T-helper 2 cell (primary cell): ENCODE measurements around the gene FANCG.

Source experiments
- DNase-seq, 5 experiments: peaks; one replicate each; pipeline versions ENCODE4 v3.0.0 to v3.0.0-alpha.2; 2012 to 2022
- total RNA-seq, 2 donors: gene quantifications; one replicate each; lab custom pipeline; 2026; lab: John Stamatoyannopoulos, UW

The FANCG gene
- total RNA-seq: 10.0 to 15.0 reads per million in 2 donors

- peak; percentile 60 to 93 (median 74) for DNase-seq
Measured at GRCh38 chr9:35079426-35080341, at the start of gene FANCG. Gene FANCG, minus strand, starts transcription at chr9:35079942. Its CDS starts 418 bp downstream, at chr9:35079524.

DNA sequence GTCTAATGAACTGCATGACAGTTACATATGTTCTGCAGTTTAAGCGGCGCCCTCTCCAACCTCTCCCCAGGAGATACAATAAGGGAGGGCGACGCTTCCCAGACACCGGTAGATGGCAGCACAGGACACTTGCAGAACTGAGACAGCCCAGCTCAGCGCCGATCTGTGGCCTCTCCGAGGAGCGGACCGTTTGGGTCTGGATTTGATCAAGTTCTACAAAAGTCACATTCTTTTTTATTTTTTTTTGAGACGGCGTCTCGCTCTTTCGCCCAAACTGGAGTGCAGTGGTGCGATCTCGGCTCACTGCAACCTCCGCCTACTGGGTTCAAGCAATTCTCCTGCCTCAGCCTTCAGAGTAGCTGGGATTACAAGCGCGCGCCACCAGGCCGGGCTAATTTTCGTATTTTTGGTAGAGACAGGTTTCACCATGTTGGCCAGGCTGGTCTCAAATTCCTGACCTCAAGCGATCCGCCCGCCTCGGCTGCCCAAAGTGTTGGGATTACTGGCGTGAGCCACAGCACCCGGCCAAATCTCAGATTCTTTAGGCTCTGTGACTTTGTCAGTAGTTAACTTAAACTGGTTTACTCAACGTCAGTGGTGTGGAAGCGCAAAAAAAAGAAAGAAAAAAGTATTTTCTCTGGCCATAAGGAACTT lies 37.3 kb upstream of the FANCG start:
- peak; percentile 53 to 90 (median 77) for DNase-seq

DNA sequence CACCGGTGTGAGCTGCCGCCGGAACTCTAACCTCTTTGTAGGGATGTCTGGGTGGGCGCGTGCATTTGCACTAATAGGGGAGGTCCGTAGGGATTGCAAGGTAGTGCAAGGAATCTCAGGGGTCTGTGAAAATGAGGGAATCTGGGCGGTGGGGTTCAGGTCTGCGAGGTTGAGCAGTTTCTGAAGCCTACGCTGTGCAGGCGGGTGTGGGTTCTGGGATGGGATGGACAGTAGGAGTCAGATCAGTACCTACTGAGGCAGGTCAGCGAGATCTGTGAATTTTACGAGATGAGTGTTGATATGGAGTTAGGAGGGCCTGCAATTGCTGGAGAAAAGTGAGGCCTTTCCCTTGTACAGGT lies 36.8 kb upstream of the FANCG start:
- DNase-seq: no peak

- DNase-seq: peak; percentile 86 to 97 (median 91)
Measured at GRCh38 chr9:35115680-35116538, 36.2 kb upstream of the FANCG start, which contains the start of gene ATOSB. Gene ATOSB, minus strand, starts transcription at chr9:35115862. Its CDS starts 7,588 bp downstream, at chr9:35108274.

- DNase-seq: peak in 1 of 5 experiments; percentile 64
Measured at GRCh38 chr9:35114840-35115628, 35.3 kb upstream of the FANCG start.

- DNase-seq: peak; percentile 31 to 87 (median 54)
Measured at GRCh38 chr9:35114113-35114839, 34.5 kb upstream of the FANCG start.

DNA sequence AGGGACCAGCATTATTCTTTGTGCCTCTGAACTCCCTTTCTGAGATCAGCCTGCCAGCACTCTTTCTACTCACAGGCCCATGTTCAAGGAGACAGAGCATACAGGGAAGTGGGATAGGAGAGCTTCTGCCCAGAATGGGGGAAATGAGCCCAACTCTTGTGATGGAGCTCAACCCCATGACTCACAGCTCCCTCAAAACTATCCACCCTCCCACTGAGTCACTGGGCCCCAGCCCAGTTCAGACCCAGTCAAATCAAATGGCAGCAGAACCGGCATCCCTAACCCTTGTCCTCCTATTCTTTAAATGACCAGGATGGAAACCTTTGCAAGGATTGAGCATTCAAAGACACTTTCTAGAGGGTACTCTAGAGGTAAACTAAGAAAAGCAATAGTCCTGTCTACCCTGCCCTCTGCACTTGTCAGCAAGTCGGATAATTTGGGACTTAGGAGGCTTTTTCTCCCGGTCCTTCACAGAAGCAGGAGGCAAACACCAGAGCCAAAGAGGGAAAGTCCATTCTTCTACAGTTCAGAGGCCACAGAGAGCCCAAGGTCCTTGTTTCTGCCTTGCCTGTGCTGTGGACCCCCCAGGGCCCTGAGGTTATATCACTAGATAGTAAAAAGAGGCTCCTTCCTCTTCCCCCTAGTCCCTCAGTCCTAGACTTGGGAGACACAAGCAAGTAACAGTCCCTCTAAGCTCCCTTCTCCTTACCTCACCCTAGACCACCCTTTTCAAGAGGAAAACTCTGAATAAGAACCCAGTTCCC lies 32.7 kb upstream of the FANCG start:
- DNase-seq: no peak

DNA sequence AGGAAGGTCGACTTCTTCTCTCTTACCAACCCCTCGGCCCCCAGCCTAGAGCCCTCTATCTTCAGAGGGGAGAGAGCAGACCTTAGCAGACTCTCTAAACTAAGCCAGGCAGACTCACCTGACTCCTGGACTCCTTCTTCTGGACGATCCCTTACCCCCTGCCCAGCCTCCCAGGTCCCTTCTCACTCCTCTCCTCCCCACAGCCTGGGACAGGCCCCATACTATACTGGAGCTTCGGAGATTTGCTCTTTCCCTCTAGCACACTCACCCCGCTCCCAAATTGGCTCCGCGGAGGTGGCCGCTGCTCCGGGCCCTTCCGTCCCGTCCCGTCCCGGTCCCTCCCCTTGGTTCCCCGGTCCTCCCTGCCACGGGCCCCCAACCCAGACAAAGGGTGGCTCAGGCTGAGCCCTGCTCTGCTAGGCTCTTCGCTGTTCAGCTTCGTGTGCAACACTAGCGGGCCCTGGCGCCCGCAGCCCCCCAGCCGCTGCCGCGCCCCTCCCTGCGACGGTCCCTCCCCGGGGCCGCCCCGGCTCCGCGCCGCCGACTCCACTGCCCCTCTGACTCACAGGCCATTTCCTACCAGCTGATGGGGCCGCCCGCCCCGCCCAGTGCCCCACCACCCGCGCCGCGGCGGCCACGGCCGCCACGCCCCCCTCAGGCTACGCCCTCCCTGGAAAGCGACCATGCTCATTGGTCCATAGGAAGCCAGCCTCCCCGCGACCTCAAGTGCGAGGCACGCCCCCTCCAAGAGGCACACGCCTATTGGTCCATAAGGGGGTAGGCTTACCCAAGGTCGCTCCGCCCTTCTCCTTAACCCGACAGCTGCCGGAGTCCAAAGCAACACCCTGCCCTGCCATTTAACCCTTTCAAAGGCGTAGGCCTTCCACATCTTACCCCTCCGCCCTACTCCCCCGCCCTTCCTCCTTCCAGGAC lies 31.5 kb upstream of the FANCG start:
- peak; percentile 90 to 99 (median 95) for DNase-seq

DNA sequence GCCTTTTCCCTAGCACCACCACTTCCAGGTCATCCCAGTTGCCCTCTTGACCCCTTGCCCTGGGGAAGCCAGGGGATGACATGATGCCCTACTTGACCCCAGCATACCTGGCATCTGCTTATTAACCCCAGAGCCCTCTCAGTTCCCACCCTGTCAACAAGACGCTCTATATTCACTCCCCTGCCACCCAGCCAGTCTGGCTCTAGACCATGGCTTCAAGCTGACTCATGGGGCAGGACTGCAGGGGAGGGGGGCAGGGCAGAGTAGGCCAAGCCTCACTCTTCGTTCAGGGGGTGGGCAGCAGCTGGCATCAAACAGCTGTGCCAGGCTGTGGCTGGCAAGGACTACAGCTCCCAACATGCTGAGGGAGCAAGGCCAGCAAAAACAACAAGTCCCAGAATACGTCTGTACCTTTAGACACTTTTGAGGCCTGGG lies 30.6 kb upstream of the FANCG start:
- DNase-seq: peak in 1 of 5 experiments; percentile 11

DNA sequence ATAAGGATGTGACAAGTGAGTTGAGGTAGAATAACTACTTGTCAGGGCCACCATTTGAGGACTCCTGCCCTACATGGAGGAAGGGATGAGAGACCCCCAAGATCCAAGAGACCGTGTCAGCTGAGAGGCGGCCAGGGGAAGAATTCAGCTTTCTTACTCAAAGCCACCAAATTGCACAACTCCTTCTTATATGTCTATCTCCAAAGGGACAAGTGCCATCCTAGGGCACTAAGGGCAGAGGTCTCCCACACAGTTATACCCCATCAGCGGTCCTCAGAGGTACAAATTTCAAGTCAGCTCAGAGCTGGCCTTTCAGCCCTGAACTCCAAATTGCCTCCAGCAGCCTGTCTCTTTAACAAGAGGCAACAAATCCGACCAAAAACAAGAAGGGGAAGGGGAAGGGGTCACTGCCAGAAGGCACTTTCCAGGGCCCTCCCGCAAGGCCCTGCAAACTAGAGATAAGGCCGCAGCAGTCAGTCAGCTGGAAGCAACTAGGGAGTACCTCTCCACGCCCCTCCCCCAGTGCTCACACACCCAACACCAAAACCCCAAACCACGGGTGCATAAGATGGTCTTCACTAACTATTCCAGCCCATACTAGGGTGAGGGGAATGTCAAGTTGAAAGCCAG lies 29.3 kb upstream of the FANCG start:
- no peak for DNase-seq

- DNase-seq: no peak
Measured at GRCh38 chr9:35108461-35108860, 28.7 kb upstream of the FANCG start.

GRCh38 chr9:35107297-35108290 lies 27.9 kb upstream of the FANCG start:
- DNase-seq: no peak

GRCh38 chr9:35106343-35106730 lies 26.6 kb upstream of the FANCG start:
- DNase-seq: no peak

- DNase-seq: no peak
Measured at GRCh38 chr9:35105571-35106342, 26.0 kb upstream of the FANCG start.

DNA sequence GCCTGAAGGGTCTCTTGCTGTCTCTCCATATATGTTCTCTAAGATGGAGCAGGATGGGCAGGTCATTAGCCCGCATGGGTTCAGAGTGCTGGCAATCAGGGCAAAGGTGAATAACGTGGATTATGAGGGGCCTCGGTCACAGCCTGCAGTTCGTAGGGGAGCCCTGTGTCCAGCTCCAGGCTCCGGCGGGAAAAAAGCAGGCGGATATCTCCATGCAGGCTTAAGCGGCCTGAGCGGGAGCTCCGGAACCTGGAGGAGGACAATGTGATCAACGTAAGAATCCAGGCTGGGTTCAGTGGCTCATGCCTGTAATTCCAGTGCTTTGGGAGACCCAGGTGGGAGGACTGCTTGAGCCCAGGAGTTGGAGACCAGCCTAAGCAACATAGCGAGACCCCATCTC lies 25.4 kb upstream of the FANCG start:
- no peak for DNase-seq

GRCh38 chr9:35104586-35104985 lies 24.8 kb upstream of the FANCG start:
- DNase-seq: no peak
